Kidney epithelial cell (primary cell): Measurements from ENCODE around the gene DIO1. TPM values are rescaled to one million over a fixed set of nuclear protein-coding genes. Genes with fewer than 3 reads are reported as not detected.

Experiments
- DNase-seq: peaks from one replicate; pipeline ENCODE4 v3.0.0-alpha.2; 2010; ENCODE audit warnings: low read depth
- H3K27me3 ChIP-seq: 2 replicates; pipeline ENCODE4 v1.6.0; 2011; ENCODE audit warnings: low read length; ENCODE audit not compliant: control insufficient read depth, insufficient read depth
- H3K36me3 ChIP-seq: 2 replicates; pipeline ENCODE4 v1.5.1; 2011; ENCODE audit warnings: low read length; ENCODE audit not compliant: control insufficient read depth, insufficient read depth
- H3K4me3 ChIP-seq: 2 replicates; pipeline ENCODE4 v1.5.1; 2011; ENCODE audit warnings: low read depth, mild to moderate bottlenecking, control low read depth, low read length
- CTCF ChIP-seq: IDR thresholded peaks from 2 replicates; pipeline ENCODE4 v1.5.1; 2011; ENCODE audit warnings: mild to moderate bottlenecking, moderate library complexity, low read length, control low read depth, inconsistent platforms; ENCODE audit not compliant: insufficient read depth, poor library complexity, severe bottlenecking
- total RNA-seq: library from RNA; depleted of rRNA; stranded (reverse); fragments of >200 nt; gene quantifications from 2 replicates; pipeline ENCODE4 v1.2.3, GENCODE V29; 2015

DIO1 gene
- total RNA-seq, 1 donor from 2014 or later: not detected

GRCh38 chr1:53938136-53938830 lies 44.3 kb downstream of the DIO1 start:
- no peaks in the 10 kb centered on the region for H3K36me3 ChIP-seq
- no peaks in the 10 kb centered on the region for H3K27me3 ChIP-seq
- no peak for DNase-seq
- H3K4me3 ChIP-seq: no peak overlapping the region
- no peak for TF ChIP-seq CTCF

DNA sequence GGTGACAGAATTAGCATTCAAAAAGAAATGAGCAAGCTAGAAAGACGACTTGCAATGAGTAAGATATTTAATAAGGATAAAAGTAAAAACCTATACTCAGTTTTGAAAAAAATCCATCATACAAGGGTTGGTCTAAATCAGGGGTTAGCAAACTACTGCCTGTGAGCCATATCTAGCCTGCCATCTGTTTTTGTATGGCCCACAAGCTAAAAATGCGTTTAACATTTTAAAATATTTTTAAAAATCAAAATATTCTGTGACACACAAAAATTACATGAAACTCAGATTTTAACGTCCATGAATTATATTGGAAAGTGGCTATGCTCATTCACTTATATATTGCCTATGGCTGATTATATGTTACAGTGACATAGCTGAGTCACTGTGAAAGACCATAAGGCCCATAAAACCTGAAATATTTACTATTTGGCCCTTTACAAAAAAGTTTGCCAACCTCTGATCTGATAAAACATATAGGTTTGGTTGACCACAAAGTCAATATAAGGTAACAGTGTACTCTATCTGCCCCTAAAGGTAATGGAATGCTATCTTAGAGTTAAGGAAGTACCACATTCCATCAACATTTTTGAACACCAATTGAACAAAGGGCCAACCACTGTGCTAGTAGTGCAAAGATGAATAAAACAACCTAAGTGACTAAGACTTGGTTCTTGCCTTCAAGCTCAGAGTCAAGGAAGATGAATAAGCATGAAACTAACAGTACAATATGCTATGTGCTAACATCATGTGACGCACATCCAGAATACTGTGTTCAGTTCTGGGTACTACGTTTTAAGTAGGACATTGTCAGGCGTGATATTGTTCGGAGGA lies 48.4 kb downstream of the DIO1 start:
- Histone ChIP-seq H3K36me3 (no peaks in the 10 kb centered on the region), H3K27me3 (no peaks in the 10 kb centered on the region), H3K4me3 (no peak overlapping the region)
- DNase-seq: no peak
- no peak for TF ChIP-seq CTCF

GRCh38 chr1:53943090-53943489 lies 49.1 kb downstream of the DIO1 start:
- Histone ChIP-seq H3K27me3 (no peaks in the 10 kb centered on the region), H3K4me3 (no peak overlapping the region), H3K36me3 (no peaks in the 10 kb centered on the region)
- DNase-seq: no peak
- no peak for TF ChIP-seq CTCF

GRCh38 chr1:53943490-53944043 lies 49.6 kb downstream of the DIO1 start:
- TF ChIP-seq CTCF: no peak
- no peaks in the 10 kb centered on the region for H3K27me3 ChIP-seq
- no peak for DNase-seq
- H3K4me3 ChIP-seq: no peak overlapping the region
- no peaks in the 10 kb centered on the region for H3K36me3 ChIP-seq

- no peak for DNase-seq
- TF ChIP-seq CTCF: no peak
- Histone ChIP-seq H3K27me3 (no peaks in the 10 kb centered on the region), H3K36me3 (no peaks in the 10 kb centered on the region), H3K4me3 (peak overlapping the region; percentile 95)
Observed at GRCh38 chr1:53944469-53945182, 50.6 kb downstream of the DIO1 start.
